ENCODE results near the gene RFX4.

The RFX4 gene

DNA sequence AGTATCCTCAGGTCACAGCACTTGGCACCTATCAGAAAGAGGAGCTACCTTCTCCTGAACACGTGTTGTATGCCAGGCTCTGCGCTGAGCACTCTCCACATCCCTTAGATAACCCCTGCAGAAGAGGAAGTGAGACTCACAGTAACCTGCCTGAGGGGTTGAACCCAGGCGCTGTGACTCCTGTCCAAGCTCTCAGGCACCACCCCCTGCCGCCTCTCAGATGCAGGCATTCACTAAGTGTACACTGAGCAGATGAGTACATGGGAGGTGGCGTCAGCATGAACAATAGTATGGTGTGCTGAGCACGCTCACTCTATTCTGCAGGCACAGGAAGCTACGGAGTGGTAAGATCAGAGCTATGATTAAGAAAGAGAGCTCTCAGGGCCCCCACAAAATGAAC lies 170.7 kb downstream of the RFX4 start:
- Histone ChIP-seq H3K4me3 (no peak overlapping the region), H3K9me3 (ENCODE audit: low read depth, low read length) (no peaks in the 10 kb centered on the region), H3K36me3 (ENCODE audit: insufficient read depth, low read length) (no peaks in the 10 kb centered on the region), H3K9ac (ENCODE audit: insufficient read length) (no peak overlapping the region), H3K27ac (no peak overlapping the region)
- DNase-seq (ENCODE audit: low read depth, low spot score) = no peak
- TF ChIP-seq FOXP2 (optimal IDR thresholded peaks at IDR 0.05; ENCODE audit: control extremely low read depth, extremely low read length, insufficient read depth) (no peak), EZH2 (IDR thresholded peaks at IDR 0.05) (no peak), POLR2AphosphoS5 (IDR thresholded peaks at IDR 0.05; ENCODE audit: borderline replicate concordance, low read depth, low read length) (no peak)

DNA sequence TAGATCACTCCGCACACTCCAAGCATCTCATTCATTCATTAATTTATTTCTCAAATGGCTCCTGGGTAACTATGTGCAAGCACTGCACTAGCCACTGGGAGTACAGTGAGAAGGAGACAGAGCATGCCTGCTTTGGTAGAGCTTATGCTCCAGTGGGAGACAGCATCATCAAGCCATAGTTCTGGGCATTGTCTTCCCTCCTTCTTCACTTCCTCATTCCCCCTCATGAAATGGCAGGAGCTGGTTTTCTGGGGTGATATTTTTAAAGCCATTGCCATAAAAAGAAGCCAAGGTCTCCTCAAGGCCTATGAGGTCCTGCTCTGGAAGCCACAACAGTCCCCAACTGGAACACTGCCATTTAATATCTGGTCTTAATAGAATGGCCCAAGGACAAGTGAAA lies 171.5 kb downstream of the RFX4 start:
- H3K4me3 ChIP-seq = no peak overlapping the region
- no peaks in the 10 kb centered on the region for H3K36me3 ChIP-seq (ENCODE audit: insufficient read depth, low read length)
- H3K9ac ChIP-seq (ENCODE audit: insufficient read length) = no peak overlapping the region
- TF ChIP-seq POLR2AphosphoS5 (IDR thresholded peaks at IDR 0.05; ENCODE audit: borderline replicate concordance, low read depth, low read length) (no peak), FOXP2 (optimal IDR thresholded peaks at IDR 0.05; ENCODE audit: control extremely low read depth, extremely low read length, insufficient read depth) (no peak), EZH2 (IDR thresholded peaks at IDR 0.05) (no peak)
- DNase-seq (ENCODE audit: low read depth, low spot score) = no peak
- H3K9me3 ChIP-seq (ENCODE audit: low read depth, low read length) = no peaks in the 10 kb centered on the region
- no peak overlapping the region for H3K27ac ChIP-seq

GRCh38 chr12:106757623-106758348 lies 175.0 kb downstream of the RFX4 start:
- no peaks in the 10 kb centered on the region for H3K36me3 ChIP-seq (ENCODE audit: insufficient read depth, low read length)

DNA sequence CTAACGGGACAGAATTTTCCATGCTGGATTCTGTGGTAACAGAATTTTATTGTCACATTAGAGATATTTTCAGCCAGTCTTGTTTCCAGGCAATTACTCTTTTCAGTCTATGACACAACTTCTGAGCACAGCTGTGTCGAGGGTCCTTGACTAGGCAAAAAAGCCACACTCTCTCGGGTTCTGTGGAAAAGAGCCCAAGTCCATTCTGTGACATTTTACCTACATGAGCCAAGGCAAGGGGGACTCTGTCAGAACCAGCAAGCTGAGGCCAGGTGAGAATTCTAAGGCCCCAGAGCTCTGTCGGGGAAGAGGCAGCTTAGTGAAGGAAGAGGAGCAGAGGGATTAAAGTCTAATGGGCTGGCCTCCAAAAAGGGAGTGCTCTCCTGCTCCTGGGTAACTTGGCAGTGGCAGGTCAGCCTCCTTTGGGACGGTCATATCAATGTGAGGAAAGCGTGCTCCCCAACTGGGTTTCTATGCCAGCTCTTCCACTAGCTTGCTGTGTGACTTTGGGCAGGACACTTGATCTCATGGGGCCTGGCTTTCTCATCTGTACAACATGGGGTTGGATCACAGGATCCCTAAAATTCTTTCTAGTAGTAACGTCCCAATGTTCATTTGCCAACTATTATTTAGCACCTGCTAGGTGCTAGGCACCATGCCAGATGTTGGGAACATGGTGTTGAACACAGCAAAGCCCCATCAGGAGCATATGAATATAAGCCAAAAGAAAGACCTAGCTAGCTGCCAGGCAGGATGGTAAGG lies 175.7 kb downstream of the RFX4 start:
- Histone ChIP-seq H3K4me3 (no peak overlapping the region), H3K9me3 (ENCODE audit: low read depth, low read length) (no peaks in the 10 kb centered on the region), H3K9ac (ENCODE audit: insufficient read length) (no peak overlapping the region), H3K27ac (no peak overlapping the region), H3K36me3 (ENCODE audit: insufficient read depth, low read length) (no peaks in the 10 kb centered on the region)
- DNase-seq (ENCODE audit: low read depth, low spot score) = no peak
- TF ChIP-seq POLR2AphosphoS5 (IDR thresholded peaks at IDR 0.05; ENCODE audit: borderline replicate concordance, low read depth, low read length) = no peak
- no peak for TF ChIP-seq EZH2 (IDR thresholded peaks at IDR 0.05)
- TF ChIP-seq FOXP2 (optimal IDR thresholded peaks at IDR 0.05; ENCODE audit: control extremely low read depth, extremely low read length, insufficient read depth) = no peak

More at GRCh38 chr12:106757623-106758348, 175.0 kb downstream of the RFX4 start:
- no peak overlapping the region for H3K4me3 ChIP-seq
- H3K9ac ChIP-seq (ENCODE audit: insufficient read length) = no peak overlapping the region
- DNase-seq (ENCODE audit: low read depth, low spot score) = no peak
- no peaks in the 10 kb centered on the region for H3K9me3 ChIP-seq (ENCODE audit: low read depth, low read length)
- TF ChIP-seq EZH2 (IDR thresholded peaks at IDR 0.05) (no peak), POLR2AphosphoS5 (IDR thresholded peaks at IDR 0.05; ENCODE audit: borderline replicate concordance, low read depth, low read length) (no peak), FOXP2 (optimal IDR thresholded peaks at IDR 0.05; ENCODE audit: control extremely low read depth, extremely low read length, insufficient read depth) (no peak)
- no peak overlapping the region for H3K27ac ChIP-seq

DNA sequence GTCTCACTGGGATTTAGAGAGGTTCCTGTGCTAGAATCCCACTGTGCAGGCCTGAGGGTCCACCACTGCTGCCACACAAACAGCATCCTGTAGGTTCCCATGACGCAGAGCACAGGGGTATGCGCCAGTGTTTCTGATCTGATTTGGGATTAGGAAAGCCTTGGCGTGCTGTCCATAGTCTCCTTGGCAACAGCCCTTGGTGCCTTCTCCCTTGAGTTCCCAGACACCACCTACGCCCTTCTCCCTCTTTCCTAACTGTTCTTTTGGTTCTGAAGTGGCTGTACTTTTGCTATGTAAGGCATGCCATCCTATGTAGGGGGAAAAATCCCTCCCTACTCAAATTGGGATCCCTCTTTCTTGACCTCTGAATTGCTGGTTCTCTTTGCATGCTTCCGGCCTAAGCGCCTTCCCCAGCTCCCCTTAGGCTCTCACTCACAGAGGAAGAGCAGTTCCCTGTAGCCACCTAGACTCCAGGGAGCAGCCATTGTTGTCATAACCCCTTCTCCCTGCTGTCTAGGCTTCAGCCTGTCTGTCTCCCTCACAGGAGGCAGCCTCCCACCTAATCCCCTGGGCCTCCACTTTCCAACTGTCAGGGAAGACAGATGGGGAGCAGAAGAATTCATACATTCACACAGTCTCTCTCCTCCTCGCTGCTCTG lies 176.9 kb downstream of the RFX4 start:
- DNase-seq (ENCODE audit: low read depth, low spot score) = no peak
- H3K4me3 ChIP-seq = peak overlapping the region; percentile 68
- H3K27ac ChIP-seq = peak overlapping the region; percentile 86
- no peaks in the 10 kb centered on the region for H3K36me3 ChIP-seq (ENCODE audit: insufficient read depth, low read length)
- TF ChIP-seq FOXP2 (optimal IDR thresholded peaks at IDR 0.05; ENCODE audit: control extremely low read depth, extremely low read length, insufficient read depth) (no peak), EZH2 (IDR thresholded peaks at IDR 0.05) (no peak), POLR2AphosphoS5 (IDR thresholded peaks at IDR 0.05; ENCODE audit: borderline replicate concordance, low read depth, low read length) (no peak)
- no peaks in the 10 kb centered on the region for H3K9me3 ChIP-seq (ENCODE audit: low read depth, low read length)
- peak overlapping the region; percentile 54 for H3K9ac ChIP-seq (ENCODE audit: insufficient read length)

GRCh38 chr12:106760184-106760531 lies 177.4 kb downstream of the RFX4 start:
- H3K27ac ChIP-seq = peak overlapping the region; percentile 86
- no peak for DNase-seq (ENCODE audit: low read depth, low spot score)
- TF ChIP-seq POLR2AphosphoS5 (IDR thresholded peaks at IDR 0.05; ENCODE audit: borderline replicate concordance, low read depth, low read length) (peak; percentile 75), FOXP2 (optimal IDR thresholded peaks at IDR 0.05; ENCODE audit: control extremely low read depth, extremely low read length, insufficient read depth) (no peak)
- peak overlapping the region; percentile 54 for H3K9ac ChIP-seq (ENCODE audit: insufficient read length)
- H3K4me3 ChIP-seq = peak overlapping the region; percentile 68
- H3K9me3 ChIP-seq (ENCODE audit: low read depth, low read length) = no peaks in the 10 kb centered on the region
- H3K36me3 ChIP-seq (ENCODE audit: insufficient read depth, low read length) = no peaks in the 10 kb centered on the region

DNA sequence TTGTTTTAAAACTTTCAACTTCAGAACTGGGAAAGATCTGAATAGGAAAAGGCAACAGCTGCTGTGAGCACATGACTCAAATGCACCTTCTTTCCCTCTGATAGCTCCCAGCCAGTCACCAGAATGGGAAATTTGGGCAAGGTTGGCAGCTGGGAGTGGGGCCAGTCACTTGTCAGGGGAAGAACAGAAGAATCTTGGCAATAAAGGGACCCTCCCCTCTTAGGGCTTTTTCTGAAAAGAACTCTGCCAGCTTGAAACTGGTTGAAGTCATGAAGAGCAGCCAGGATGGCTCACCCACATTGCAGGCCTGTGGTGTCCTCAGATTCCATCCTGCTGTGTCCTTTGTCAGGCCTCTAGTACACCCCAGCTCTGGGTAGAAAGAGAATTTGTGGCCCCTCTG lies 181.4 kb downstream of the RFX4 start:
- no peak overlapping the region for H3K9ac ChIP-seq (ENCODE audit: insufficient read length)
- TF ChIP-seq FOXP2 (optimal IDR thresholded peaks at IDR 0.05; ENCODE audit: control extremely low read depth, extremely low read length, insufficient read depth) (no peak), POLR2AphosphoS5 (IDR thresholded peaks at IDR 0.05; ENCODE audit: borderline replicate concordance, low read depth, low read length) (no peak), EZH2 (IDR thresholded peaks at IDR 0.05) (no peak)
- H3K9me3 ChIP-seq (ENCODE audit: low read depth, low read length) = no peaks in the 10 kb centered on the region
- H3K4me3 ChIP-seq = no peak overlapping the region
- H3K27ac ChIP-seq = no peak overlapping the region
- H3K36me3 ChIP-seq (ENCODE audit: insufficient read depth, low read length) = no peaks in the 10 kb centered on the region
- no peak for DNase-seq (ENCODE audit: low read depth, low spot score)

GRCh38 chr12:106764738-106765137 lies 181.9 kb downstream of the RFX4 start:
- no peak for TF ChIP-seq FOXP2 (optimal IDR thresholded peaks at IDR 0.05; ENCODE audit: control extremely low read depth, extremely low read length, insufficient read depth)
- no peak for TF ChIP-seq EZH2 (IDR thresholded peaks at IDR 0.05)
- no peak for TF ChIP-seq POLR2AphosphoS5 (IDR thresholded peaks at IDR 0.05; ENCODE audit: borderline replicate concordance, low read depth, low read length)
- no peak overlapping the region for H3K27ac ChIP-seq
- H3K36me3 ChIP-seq (ENCODE audit: insufficient read depth, low read length) = no peaks in the 10 kb centered on the region
- H3K4me3 ChIP-seq = no peak overlapping the region
- H3K9me3 ChIP-seq (ENCODE audit: low read depth, low read length) = no peaks in the 10 kb centered on the region
- H3K9ac ChIP-seq (ENCODE audit: insufficient read length) = no peak overlapping the region
- no peak for DNase-seq (ENCODE audit: low read depth, low spot score)

Measured in SK-N-MC (cell line).